Left lung (tissue), 10 donors: ENCODE results near the gene CDH1. TPM values are rescaled to one million over a fixed set of nuclear protein-coding genes. Genes with fewer than 3 reads are reported as not detected.
A peak's percentile ranks its signal among the peaks of the same experiment; 100 is the strongest.

Experiments
- ATAC-seq: fragments of 200-7000 bp; cut with Tn5 transposase; one replicate; pipeline ENCODE4 v1.9.1; 2020; ENCODE audit warnings: moderate library complexity
- DNase-seq, 4 donors: peaks; one replicate each; pipeline ENCODE4 v3.0.0-alpha.2; 2013 to 2020
- H3K27ac ChIP-seq, 2 donors: fragments of 200-600 bp; sonication (generic) in 1 of 2; one replicate each; pipeline versions ENCODE4 v1.5.0 to v1.8.0; 2020 to 2021
- H3K27me3 ChIP-seq, 2 donors: fragments of 200-600 bp; sonication (generic) in 1 of 2; one replicate each; pipeline versions ENCODE4 v1.5.0 to v1.8.0; 2020 to 2021
- H3K36me3 ChIP-seq, 2 donors: fragments of 200-600 bp; sonication (generic) in 1 of 2; one replicate each; pipeline versions ENCODE4 v1.5.0 to v1.8.0; 2020 to 2021
- H3K4me1 ChIP-seq, 2 donors: fragments of 200-600 bp; one replicate each; pipeline ENCODE4 v1.8.0; 2021
- H3K4me3 ChIP-seq, 2 donors: fragments of 200-600 bp; sonication (generic) in 1 of 2; one replicate each; pipeline versions ENCODE4 v1.5.0 to v1.8.0; 2020 to 2021; ENCODE audit warnings: mild to moderate bottlenecking in 1 of 2
- H3K9me3 ChIP-seq, 2 donors: fragments of 200-600 bp; sonication (generic) in 1 of 2; one replicate each; pipeline versions ENCODE4 v1.5.0 to v1.8.0; 2020 to 2021
- CTCF ChIP-seq, 2 donors: fragments of 200-600 bp; sonication (generic) in 1 of 2; IDR thresholded peaks; one replicate each; pipeline versions ENCODE4 v1.5.0 to v1.8.0; 2021; ENCODE audit warnings: antibody characterized with exemption in 2 of 2
- intact Hi-C, 2 donors: fragments of 100-400 bp; cut with DNase I; formaldehyde crosslinking; loops; one replicate each; pipeline versions ENCODE4 v1.11.2 to v1.14.2; 2022
- polyA plus RNA-seq, 6 donors: library from polyadenylated mRNA; unstranded; fragments of 120-200 nt; gene quantifications; one replicate each; pipeline ENCODE4 v1.2.1, GENCODE V29; 2013; ENCODE audit not compliant: insufficient read length in 6 of 6
- total RNA-seq, 2 donors: library from RNA; stranded (reverse); fragmentation: NEBNext Ultra II Directional; extraction: Animal tissue kit (Norgen Biotek cat#: 25700); gene quantifications; one replicate each; pipeline ENCODE4 v1.2.1, GENCODE V29; 2021
- donor health status: DM: no; HTN: yes; CAD: no.
- donor health status: DM: no; HTN: no; CAD: no.

Gene CDH1
- total and polyA plus RNA-seq, 8 donors, result 123 to 292 (median 164) TPM

- no peaks in the 10 kb centered on the region for H3K9me3 ChIP-seq
- no peak overlapping the region for H3K27ac ChIP-seq
- peak overlapping the region in 1 of 2 donors; percentile 31 for H3K4me3 ChIP-seq
- no peak for TF ChIP-seq CTCF (IDR thresholded peaks at IDR 0.05)
- DNase-seq (no peak), ATAC-seq (no peak)
- intact Hi-C loops, result no loop called here
- H3K27me3 ChIP-seq, result peaks cover 26 to 61% of the 10 kb centered on the region in 2 donors
- peaks cover 6 to 27% of the 10 kb centered on the region in 2 donors for H3K4me1 ChIP-seq
- H3K36me3 ChIP-seq, result no peaks in the 10 kb centered on the region
Observed at GRCh38 chr16:68736561-68736960, 531 bp upstream of the CDH1 start.

- TF ChIP-seq CTCF (IDR thresholded peaks at IDR 0.05), result no peak
- Histone ChIP-seq H3K27me3 (peaks cover 26 to 51% of the 10 kb centered on the region in 2 donors), H3K4me1 (peaks cover 16 to 36% of the 10 kb centered on the region in 2 donors), H3K36me3 (no peaks in the 10 kb centered on the region), H3K27ac (peak overlapping the region; percentile 59 to 72), H3K4me3 (peak overlapping the region; percentile 31 to 42), H3K9me3 (no peaks in the 10 kb centered on the region)
- intact Hi-C loops, result no loop called here
- peak; percentile 64 for ATAC-seq
- peak in 3 of 4 donors; percentile 38 to 87 (median 63) for DNase-seq
Observed at GRCh38 chr16:68737730-68738629, 888 bp downstream of the CDH1 start.

- intact Hi-C loops, result no loop called here
- H3K27ac ChIP-seq, result peak overlapping the region in 1 of 2 donors; percentile 47
- no peak for TF ChIP-seq CTCF (IDR thresholded peaks at IDR 0.05)
- peaks cover 16 to 36% of the 10 kb centered on the region in 2 donors for H3K4me1 ChIP-seq
- no peaks in the 10 kb centered on the region for H3K9me3 ChIP-seq
- no peaks in the 10 kb centered on the region for H3K36me3 ChIP-seq
- peak in 1 of 4 donors; percentile 39 for DNase-seq
- H3K4me3 ChIP-seq, result no peak overlapping the region
- no peak for ATAC-seq
- H3K27me3 ChIP-seq, result peaks cover 26 to 39% of the 10 kb centered on the region in 2 donors
Observed at GRCh38 chr16:68739964-68740627, 3.0 kb downstream of the CDH1 start.

GRCh38 chr16:68740628-68741346 is 3.7 kb downstream of the CDH1 start:
- H3K4me1 ChIP-seq, result peaks cover 16 to 36% of the 10 kb centered on the region in 2 donors
- H3K27me3 ChIP-seq, result peaks cover 26 to 34% of the 10 kb centered on the region in 2 donors
- H3K9me3 ChIP-seq, result no peaks in the 10 kb centered on the region
- no peak for ATAC-seq
- no peak for DNase-seq
- H3K36me3 ChIP-seq, result no peaks in the 10 kb centered on the region
- peak overlapping the region in 1 of 2 donors; percentile 47 for H3K27ac ChIP-seq
- TF ChIP-seq CTCF (IDR thresholded peaks at IDR 0.05), result no peak
- H3K4me3 ChIP-seq, result no peak overlapping the region
- intact Hi-C loops, result no loop called here
